HepG2 (cell line): ENCODE measurements around the gene NFATC3. TPM values are rescaled to one million over a fixed set of nuclear protein-coding genes. Genes with fewer than 3 reads are reported as not detected.

ENCODE experiments used
- CHD2 ChIP-seq: IDR thresholded peaks from 2 replicates; pipeline ENCODE4 v1.6.1; 2011; ENCODE audit warnings: low read depth, low read length, improper control_type of control experiment
- FOXK1 ChIP-seq: sonication (generic); formaldehyde crosslinking; IDR thresholded peaks from 2 replicates; pipeline ENCODE4 v1.4.0; 2020; ENCODE audit warnings: low read depth, missing genetic modification reagents, borderline replicate concordance
- GATA4 ChIP-seq: sonication (generic); IDR thresholded peaks from 2 replicates; pipeline ENCODE4 v1.6.1; 2016; ENCODE audit warnings: antibody characterized with exemption, low read depth, borderline replicate concordance
- JUNB ChIP-seq: sonication (generic); formaldehyde crosslinking; IDR thresholded peaks from 2 replicates; pipeline ENCODE4 v1.8.0; 2022; ENCODE audit warnings: missing genetic modification reagents, mild to moderate bottlenecking, borderline replicate concordance
- KLF15 ChIP-seq: sonication (generic); formaldehyde crosslinking; IDR thresholded peaks from 2 replicates; pipeline ENCODE4 v1.8.1; 2023; ENCODE audit warnings: borderline replicate concordance, mild to moderate bottlenecking, inconsistent platforms, missing genetic modification reagents, mixed read lengths
- NFE2 ChIP-seq: sonication (generic); formaldehyde crosslinking; IDR thresholded peaks from 2 replicates; pipeline ENCODE4 v1.4.0; 2020; ENCODE audit warnings: missing genetic modification reagents
- NFYB ChIP-seq: sonication (generic); formaldehyde crosslinking; IDR thresholded peaks from 2 replicates; pipeline ENCODE4 v1.4.0; 2020; ENCODE audit warnings: missing genetic modification reagents
- ONECUT2 ChIP-seq: sonication (generic); formaldehyde crosslinking; IDR thresholded peaks from 2 replicates; pipeline ENCODE4 v1.4.0; 2020; ENCODE audit warnings: missing genetic modification reagents
- PHF21A ChIP-seq: sonication (generic); formaldehyde crosslinking; IDR thresholded peaks from 2 replicates; pipeline ENCODE4 v1.5.0; 2020; ENCODE audit warnings: mild to moderate bottlenecking, missing genetic modification reagents
- SMYD3 ChIP-seq: sonication (generic); formaldehyde crosslinking; IDR thresholded peaks from 2 replicates; pipeline ENCODE4 v1.8.1; 2023; ENCODE audit warnings: mild to moderate bottlenecking, missing genetic modification reagents
- ZNF781 ChIP-seq: sonication (generic); formaldehyde crosslinking; IDR thresholded peaks from 2 replicates; pipeline ENCODE4 v1.5.1; 2020; ENCODE audit warnings: borderline replicate concordance, mild to moderate bottlenecking, missing genetic modification reagents; ENCODE audit errors: not compliant biosample characterization
- polyA plus RNA-seq, 8 experiments: library from polyadenylated mRNA; depleted of rRNA in 3 of 8; stranded (reverse) in 7 of 8; unstranded in 1 of 8; fragments of >200 nt; fragmentation: Illumina TruSeq in 4 of 8; extraction: Trizol in 4 of 8; gene quantifications; 2 replicates each; pipeline versions ENCODE4 v1.2.1 to v1.2.3, GENCODE V29; 2011 to 2016; ENCODE audit warnings: low read depth in 4 of 8, missing spikeins in 1 of 8, mixed read lengths in 1 of 8; ENCODE audit not compliant: insufficient read depth in 1 of 8
- total RNA-seq, 5 experiments: library from RNA; depleted of rRNA; stranded (reverse); fragments of >200 nt; fragmentation: Illumina TruSeq; extraction: Trizol; gene quantifications; 2 replicates each; pipeline ENCODE4 v1.2.3, GENCODE V29; 2016; ENCODE audit warnings: low read depth in 1 of 5
- TF ChIP-seq, protein P1 (sequence below): sonication (generic); formaldehyde crosslinking; IDR thresholded peaks from 2 replicates; pipeline ENCODE4 v1.4.0; 2020; ENCODE audit warnings: missing genetic modification reagents
- TF ChIP-seq, protein P2 (sequence below): sonication (generic); formaldehyde crosslinking; IDR thresholded peaks from 2 replicates; pipeline ENCODE4 v1.4.0; 2020; ENCODE audit warnings: missing genetic modification reagents
- TF ChIP-seq, protein P3 (sequence below): sonication (generic); IDR thresholded peaks from 2 replicates; pipeline ENCODE4 v1.6.1; 2016; ENCODE audit warnings: low read depth, borderline replicate concordance
- TF ChIP-seq, protein P4 (sequence below), 2 experiments: sonication (generic) in 1 of 2; formaldehyde crosslinking in 1 of 2; IDR thresholded peaks; 2 replicates each; pipeline versions ENCODE4 v1.4.0 to v1.6.1; 2016 to 2020; ENCODE audit warnings: borderline replicate concordance in 1 of 2, low read depth in 1 of 2, mild to moderate bottlenecking in 1 of 2, missing genetic modification reagents in 1 of 2
- TF ChIP-seq, protein P5 (sequence below): sonication (generic); formaldehyde crosslinking; IDR thresholded peaks from 2 replicates; pipeline ENCODE4 v1.8.0; 2022; ENCODE audit warnings: missing genetic modification reagents, low read depth, mild to moderate bottlenecking, borderline replicate concordance

The NFATC3 gene
- total and polyA plus RNA-seq, 2 of the 13 experiments (the other 11 are each of a cell fraction or from before 2014, with no cell fraction given): 52.6 to 62.7 TPM

DNA sequence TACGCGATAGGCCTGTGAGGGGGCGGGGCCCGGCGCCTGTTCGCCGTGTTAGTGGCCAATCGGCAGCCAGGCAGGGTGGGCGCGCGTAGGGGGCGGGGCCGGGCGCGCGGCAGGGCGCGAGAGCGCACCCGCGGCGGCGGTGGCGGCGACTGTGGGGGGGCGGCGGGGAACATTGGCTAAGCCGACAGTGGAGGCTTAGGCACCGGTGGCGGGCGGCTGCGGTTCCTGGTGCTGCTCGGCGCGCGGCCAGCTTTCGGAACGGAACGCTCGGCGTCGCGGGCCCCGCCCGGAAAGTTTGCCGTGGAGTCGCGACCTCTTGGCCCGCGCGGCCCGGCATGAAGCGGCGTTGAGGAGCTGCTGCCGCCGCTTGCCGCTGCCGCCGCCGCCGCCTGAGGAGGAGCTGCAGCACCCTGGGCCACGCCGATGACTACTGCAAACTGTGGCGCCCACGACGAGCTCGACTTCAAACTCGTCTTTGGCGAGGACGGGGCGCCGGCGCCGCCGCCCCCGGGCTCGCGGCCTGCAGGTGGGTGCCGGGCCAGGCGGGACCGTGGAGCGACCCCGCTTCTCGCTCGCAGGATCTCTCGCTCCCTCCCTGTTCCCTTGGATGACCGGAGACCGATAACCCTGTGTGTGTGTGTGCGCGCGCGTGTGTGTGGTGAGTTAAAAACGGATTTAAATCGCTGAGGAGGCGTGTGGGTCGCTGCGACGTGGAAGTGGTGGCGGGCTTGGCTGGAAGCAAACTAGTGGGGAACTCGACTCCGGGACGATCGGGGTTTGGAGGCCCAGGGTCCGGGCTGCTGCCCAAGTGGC is at the start of gene NFATC3 (continued):
- TF ChIP-seq, protein P1, sequence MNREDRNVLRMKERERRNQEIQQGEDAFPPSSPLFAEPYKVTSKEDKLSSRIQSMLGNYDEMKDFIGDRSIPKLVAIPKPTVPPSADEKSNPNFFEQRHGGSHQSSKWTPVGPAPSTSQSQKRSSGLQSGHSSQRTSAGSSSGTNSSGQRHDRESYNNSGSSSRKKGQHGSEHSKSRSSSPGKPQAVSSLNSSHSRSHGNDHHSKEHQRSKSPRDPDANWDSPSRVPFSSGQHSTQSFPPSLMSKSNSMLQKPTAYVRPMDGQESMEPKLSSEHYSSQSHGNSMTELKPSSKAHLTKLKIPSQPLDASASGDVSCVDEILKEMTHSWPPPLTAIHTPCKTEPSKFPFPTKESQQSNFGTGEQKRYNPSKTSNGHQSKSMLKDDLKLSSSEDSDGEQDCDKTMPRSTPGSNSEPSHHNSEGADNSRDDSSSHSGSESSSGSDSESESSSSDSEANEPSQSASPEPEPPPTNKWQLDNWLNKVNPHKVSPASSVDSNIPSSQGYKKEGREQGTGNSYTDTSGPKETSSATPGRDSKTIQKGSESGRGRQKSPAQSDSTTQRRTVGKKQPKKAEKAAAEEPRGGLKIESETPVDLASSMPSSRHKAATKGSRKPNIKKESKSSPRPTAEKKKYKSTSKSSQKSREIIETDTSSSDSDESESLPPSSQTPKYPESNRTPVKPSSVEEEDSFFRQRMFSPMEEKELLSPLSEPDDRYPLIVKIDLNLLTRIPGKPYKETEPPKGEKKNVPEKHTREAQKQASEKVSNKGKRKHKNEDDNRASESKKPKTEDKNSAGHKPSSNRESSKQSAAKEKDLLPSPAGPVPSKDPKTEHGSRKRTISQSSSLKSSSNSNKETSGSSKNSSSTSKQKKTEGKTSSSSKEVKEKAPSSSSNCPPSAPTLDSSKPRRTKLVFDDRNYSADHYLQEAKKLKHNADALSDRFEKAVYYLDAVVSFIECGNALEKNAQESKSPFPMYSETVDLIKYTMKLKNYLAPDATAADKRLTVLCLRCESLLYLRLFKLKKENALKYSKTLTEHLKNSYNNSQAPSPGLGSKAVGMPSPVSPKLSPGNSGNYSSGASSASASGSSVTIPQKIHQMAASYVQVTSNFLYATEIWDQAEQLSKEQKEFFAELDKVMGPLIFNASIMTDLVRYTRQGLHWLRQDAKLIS (CRISPR knock-in tag): no peak
- TF ChIP-seq CHD2: peak; percentile 94
- no peak for TF ChIP-seq ONECUT2 (CRISPR knock-in tag)
- TF ChIP-seq, protein P2, sequence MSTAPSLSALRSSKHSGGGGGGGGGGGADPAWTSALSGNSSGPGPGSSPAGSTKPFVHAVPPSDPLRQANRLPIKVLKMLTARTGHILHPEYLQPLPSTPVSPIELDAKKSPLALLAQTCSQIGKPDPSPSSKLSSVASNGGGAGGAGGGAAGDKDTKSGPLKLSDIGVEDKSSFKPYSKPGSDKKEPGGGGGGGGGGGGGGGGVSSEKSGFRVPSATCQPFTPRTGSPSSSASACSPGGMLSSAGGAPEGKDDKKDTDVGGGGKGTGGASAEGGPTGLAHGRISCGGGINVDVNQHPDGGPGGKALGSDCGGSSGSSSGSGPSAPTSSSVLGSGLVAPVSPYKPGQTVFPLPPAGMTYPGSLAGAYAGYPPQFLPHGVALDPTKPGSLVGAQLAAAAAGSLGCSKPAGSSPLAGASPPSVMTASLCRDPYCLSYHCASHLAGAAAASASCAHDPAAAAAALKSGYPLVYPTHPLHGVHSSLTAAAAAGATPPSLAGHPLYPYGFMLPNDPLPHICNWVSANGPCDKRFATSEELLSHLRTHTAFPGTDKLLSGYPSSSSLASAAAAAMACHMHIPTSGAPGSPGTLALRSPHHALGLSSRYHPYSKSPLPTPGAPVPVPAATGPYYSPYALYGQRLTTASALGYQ (CRISPR knock-in tag): no peak
- no peak for TF ChIP-seq SMYD3 (CRISPR knock-in tag)
- TF ChIP-seq, protein P3, sequence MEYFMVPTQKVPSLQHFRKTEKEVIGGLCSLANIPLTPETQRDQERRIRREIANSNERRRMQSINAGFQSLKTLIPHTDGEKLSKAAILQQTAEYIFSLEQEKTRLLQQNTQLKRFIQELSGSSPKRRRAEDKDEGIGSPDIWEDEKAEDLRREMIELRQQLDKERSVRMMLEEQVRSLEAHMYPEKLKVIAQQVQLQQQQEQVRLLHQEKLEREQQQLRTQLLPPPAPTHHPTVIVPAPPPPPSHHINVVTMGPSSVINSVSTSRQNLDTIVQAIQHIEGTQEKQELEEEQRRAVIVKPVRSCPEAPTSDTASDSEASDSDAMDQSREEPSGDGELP: no peak
- TF ChIP-seq, protein P4, sequence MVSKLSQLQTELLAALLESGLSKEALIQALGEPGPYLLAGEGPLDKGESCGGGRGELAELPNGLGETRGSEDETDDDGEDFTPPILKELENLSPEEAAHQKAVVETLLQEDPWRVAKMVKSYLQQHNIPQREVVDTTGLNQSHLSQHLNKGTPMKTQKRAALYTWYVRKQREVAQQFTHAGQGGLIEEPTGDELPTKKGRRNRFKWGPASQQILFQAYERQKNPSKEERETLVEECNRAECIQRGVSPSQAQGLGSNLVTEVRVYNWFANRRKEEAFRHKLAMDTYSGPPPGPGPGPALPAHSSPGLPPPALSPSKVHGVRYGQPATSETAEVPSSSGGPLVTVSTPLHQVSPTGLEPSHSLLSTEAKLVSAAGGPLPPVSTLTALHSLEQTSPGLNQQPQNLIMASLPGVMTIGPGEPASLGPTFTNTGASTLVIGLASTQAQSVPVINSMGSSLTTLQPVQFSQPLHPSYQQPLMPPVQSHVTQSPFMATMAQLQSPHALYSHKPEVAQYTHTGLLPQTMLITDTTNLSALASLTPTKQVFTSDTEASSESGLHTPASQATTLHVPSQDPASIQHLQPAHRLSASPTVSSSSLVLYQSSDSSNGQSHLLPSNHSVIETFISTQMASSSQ (IDR thresholded peaks at IDR 0.05; ENCODE audit: low read depth): no peak
- TF ChIP-seq, protein P4 (CRISPR knock-in tag; IDR thresholded peaks at IDR 0.05; ENCODE audit: borderline replicate concordance): no peak
- TF ChIP-seq, protein P5, sequence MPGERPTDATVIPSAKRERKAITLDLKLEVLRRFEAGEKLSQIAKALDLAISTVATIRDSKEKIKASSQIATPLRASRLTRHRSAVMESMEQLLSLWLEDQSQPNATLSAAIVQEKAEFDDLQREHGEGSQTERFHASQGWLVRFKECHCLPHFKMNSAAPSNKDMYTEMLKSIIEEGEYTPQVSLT: no peak
- no peak for TF ChIP-seq ZNF781 (CRISPR knock-in tag)
- TF ChIP-seq GATA4: no peak
- TF ChIP-seq FOXK1 (CRISPR knock-in tag): 0 out of 2 replicates have a peak, but pooled peaks have one; percentile 9
- no peak for TF ChIP-seq NFE2
- no peak for TF ChIP-seq KLF15 (CRISPR knock-in tag)
- TF ChIP-seq NFYB (CRISPR knock-in tag): peak; percentile 40; the same call in 1 of the 2 replicates
- no peak for TF ChIP-seq JUNB (CRISPR knock-in tag)
- TF ChIP-seq PHF21A (CRISPR knock-in tag): no peak
